GM10248 (cell line): ENCODE measurements around the gene CES3.
"Not testable (repeated sequence)": the region's sequence is repeated elsewhere in the genome, so short reads cannot be mapped to it uniquely, and the experiment has no call there.

Experiments used
- CTCF ChIA-PET: fragments of 300-600 bp; sonication (Branson Sonifier 250); formaldehyde crosslinking; extraction: SDS; loops from one replicate; lab custom pipeline; 2021; ENCODE audit warnings: antibody characterized with exemption; lab: Yijun Ruan, JAX
- POLR2A ChIA-PET: fragments of 350-650 bp; sonication (Branson Sonifier 250); formaldehyde crosslinking; extraction: SDS; loops from one replicate; lab custom pipeline; 2020; ENCODE audit warnings: antibody characterized with exemption; lab: Yijun Ruan, JAX
- DNase-seq: peaks from one replicate; pipeline ENCODE4 v3.0.0; 2012; ENCODE audit errors: extremely low spot score
- TF ChIP-seq, protein P1 (sequence below): IDR thresholded peaks from 2 replicates; pipeline ENCODE4 v1.5.1; 2012; ENCODE audit warnings: mild to moderate bottlenecking, low read depth; ENCODE audit errors: extremely low read depth, missing control alignments, control extremely low read depth

CES3 gene

DNA sequence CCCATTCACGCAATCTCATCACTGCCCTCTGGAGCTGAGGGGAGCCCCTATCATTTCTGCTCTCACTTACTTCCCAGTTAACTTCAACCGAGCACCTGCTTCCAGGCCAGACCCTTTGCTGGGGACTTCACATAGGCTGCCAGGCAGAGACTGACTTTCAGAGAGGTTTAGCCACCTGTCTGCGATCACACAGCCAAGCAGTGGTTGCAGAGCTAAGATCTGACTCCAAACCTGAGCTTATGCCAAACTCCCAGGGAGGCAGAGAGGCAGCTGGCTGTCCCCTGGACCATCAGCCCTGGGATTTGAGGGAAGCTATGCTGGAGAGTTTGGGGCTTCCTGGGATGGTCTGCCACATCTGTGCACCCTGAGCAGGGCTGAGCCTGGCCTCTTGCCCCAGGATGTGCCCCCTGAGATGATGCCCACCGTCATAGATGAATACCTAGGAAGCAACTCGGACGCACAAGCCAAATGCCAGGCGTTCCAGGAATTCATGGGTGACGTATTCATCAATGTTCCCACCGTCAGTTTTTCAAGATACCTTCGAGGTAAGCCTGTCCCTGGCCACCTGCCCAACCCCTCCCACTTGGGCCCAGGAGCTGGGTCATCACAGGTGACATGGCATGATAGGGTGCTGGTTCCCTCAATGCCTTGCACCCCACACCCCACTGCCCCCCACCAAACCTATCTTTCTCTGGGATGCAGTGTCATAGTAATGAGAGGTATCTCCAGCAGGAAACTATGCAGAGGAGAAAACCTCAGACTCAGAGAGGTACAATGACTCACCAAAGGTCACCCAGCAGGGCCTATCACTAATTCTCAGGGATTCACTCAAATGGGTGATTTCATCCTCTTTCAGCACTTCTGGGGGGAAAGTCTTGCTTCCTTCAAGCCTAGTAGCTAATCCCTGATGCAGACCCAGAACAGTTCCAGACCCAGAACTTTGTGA is 10.0 kb downstream of the CES3 start:
- TF ChIP-seq, protein P1, sequence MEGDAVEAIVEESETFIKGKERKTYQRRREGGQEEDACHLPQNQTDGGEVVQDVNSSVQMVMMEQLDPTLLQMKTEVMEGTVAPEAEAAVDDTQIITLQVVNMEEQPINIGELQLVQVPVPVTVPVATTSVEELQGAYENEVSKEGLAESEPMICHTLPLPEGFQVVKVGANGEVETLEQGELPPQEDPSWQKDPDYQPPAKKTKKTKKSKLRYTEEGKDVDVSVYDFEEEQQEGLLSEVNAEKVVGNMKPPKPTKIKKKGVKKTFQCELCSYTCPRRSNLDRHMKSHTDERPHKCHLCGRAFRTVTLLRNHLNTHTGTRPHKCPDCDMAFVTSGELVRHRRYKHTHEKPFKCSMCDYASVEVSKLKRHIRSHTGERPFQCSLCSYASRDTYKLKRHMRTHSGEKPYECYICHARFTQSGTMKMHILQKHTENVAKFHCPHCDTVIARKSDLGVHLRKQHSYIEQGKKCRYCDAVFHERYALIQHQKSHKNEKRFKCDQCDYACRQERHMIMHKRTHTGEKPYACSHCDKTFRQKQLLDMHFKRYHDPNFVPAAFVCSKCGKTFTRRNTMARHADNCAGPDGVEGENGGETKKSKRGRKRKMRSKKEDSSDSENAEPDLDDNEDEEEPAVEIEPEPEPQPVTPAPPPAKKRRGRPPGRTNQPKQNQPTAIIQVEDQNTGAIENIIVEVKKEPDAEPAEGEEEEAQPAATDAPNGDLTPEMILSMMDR, result no peak
- DNase-seq, result no peak
- CTCF ChIA-PET, result interaction anchor here (1.0 to 2.3 kb wide), 5 partner anchors 11 to 289 kb away, joined by 3 to 15 read pairs (median 4); partner anchors contain the start of gene CES3
- POLR2A ChIA-PET, result no interaction called here

DNA sequence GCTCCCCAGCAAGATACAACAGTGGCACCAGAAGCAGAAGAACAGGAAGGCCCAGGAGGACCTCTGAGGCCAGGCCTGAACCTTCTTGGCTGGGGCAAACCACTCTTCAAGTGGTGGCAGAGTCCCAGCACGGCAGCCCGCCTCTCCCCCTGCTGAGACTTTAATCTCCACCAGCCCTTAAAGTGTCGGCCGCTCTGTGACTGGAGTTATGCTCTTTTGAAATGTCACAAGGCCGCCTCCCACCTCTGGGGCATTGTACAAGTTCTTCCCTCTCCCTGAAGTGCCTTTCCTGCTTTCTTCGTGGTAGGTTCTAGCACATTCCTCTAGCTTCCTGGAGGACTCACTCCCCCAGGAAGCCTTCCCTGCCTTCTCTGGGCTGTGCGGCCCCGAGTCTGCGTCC is 11.9 kb downstream of the CES3 start:
- TF ChIP-seq, protein P1, result no peak
- ChIA-PET CTCF (interaction anchor here (0.9 to 5.1 kb wide), 6 partner anchors 9 to 212 kb away, joined by 3 to 48 read pairs (median 6); no protein-coding TSS in a partner anchor), POLR2A (no interaction called here)
- no peak for DNase-seq

DNA sequence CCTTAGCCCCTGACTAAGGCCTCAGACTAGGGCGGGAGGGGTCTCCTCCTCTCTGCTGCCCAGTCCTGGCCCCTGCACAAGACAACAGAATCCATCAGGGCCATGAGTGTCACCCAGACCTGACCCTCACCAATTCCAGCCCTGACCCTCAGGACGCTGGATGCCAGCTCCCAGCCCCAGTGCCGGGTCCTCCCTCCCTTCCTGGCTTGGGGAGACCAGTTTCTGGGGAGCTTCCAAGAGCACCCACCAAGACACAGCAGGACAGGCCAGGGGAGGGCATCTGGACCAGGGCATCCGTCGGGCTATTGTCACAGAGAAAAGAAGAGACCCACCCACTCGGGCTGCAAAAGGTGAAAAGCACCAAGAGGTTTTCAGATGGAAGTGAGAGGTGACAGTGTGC is 12.7 kb downstream of the CES3 start:
- CTCF ChIA-PET, result interaction anchor here (0.9 to 5.1 kb wide), 8 partner anchors 9 to 211 kb away, joined by 3 to 48 read pairs (median 6); partner anchors contain the start of gene CES3
- TF ChIP-seq, protein P1, result no peak
- no peak for DNase-seq
- POLR2A ChIA-PET, result no interaction called here

DNA sequence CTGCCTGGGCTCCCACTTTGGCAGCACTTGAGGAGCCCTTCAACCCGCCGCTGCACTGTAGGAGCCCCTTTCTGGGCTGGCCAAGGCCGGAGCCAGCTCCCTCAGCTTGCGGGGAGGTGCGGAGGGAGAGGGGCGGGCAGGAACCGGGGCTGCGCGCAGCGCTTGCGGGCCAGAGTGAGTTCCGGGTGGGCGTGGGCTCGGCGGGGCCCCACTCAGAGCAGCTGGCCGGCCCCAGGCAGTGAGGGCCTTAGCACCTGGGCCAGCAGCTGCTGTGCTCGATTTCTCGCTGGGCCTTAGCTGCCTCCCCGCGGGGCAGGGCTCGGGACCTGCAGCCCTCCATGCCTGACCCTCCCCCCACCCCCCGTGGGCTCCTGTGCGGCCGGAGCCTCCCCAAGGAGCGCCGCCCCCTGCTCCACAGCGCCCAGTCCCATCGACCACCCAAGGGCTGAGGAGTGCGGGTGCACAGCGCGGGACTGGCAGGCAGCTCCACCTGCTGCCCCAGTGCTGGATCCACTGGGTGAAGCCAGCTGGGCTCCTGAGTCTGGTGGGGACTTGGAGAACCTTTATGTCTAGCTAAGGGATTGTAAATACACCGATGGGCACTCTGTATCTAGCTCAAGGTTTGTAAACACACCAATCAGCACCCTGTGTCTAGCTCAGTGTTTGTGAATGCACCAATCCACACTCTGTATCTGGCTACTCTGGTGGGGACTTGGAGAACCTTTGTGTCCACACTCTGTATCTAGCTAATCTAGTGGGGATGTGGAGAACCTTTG is 13.3 kb downstream of the CES3 start:
- POLR2A ChIA-PET, result not testable (repeated sequence)

DNA sequence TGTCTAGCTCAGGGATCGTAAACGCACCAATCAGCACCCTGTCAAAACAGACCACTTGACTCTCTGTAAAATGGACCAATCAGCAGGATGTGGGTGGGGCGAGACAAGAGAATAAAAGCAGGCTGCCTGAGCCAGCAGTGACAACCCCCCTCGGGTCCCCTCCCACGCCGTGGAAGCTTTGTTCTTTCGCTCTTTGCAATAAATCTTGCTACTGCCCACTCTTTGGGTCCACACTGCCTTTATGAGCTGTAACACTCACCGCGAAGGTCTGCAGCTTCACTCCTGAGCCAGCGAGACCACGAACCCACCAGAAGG is 13.8 kb downstream of the CES3 start:
- POLR2A ChIA-PET, DNase-seq: not testable (repeated sequence)
- CTCF ChIA-PET, result interaction anchor here (0.6 to 5.1 kb wide), 12 partner anchors 11 to 212 kb away, joined by 3 to 48 read pairs (median 4); partner anchors contain the start of genes B3GNT9 and NOL3

More for the DNA sequence above, 13.3 kb downstream of the CES3 start:
- not testable (repeated sequence) for DNase-seq
- CTCF ChIA-PET, result interaction anchor here (0.9 to 5.1 kb wide), 8 partner anchors 13 to 211 kb away, joined by 3 to 48 read pairs (median 4); partner anchors contain the start of gene CES3

DNA sequence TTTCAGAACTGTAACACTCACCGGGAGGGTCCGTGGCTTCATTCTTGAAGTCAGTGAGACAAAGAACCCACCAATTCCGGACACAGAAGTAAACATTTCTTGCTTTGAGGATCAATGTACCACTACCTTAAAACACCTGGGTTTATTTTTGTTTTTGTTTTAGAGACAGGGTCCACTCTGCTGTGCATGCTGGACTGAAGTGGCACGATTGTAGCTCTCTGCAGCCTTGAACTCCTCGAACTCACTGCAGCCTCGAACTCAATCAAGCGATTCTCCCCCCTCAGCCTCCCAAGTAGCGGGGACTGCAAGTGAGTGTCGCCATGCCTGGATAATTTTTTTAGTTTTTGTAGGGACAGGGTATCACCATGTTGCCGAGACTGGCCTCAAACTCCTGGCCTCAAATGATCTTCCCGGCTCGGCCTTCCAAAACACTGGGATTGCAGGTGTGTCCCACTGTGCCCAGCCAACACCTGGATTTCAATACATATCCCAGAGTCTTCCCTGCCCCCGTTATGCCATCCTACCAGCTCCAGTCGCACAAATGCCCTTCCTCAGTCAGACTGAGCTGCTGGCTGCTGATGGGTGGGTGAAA is 14.3 kb downstream of the CES3 start:
- DNase-seq, result no peak
- ChIA-PET CTCF (interaction anchor here (0.6 to 5.1 kb wide), 17 partner anchors 11 to 212 kb away, joined by 3 to 48 read pairs (median 3); partner anchors contain the start of genes B3GNT9, CES3 and NOL3), POLR2A (no interaction called here)
- TF ChIP-seq, protein P1, result no peak

DNA sequence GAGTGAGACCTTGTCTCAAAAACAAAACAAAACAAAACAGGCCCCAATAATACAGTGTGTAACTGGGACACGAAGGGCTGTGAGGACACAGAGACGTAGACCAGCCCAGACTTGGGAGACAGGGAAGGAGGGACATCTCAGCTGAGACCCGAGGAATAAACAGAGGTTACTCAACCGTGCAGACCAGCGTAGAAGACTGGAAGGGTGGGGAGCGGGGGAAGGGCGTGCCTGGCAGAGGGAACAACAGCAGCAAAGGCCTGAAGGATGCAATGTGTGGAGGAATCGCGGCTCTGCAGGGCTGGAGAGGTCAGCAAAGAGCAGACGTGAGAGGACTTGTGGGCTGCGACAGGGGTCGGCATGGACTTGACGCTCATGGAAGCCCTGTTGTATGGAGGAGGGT is 15.7 kb downstream of the CES3 start:
- CTCF ChIA-PET, result interaction anchor here (0.6 to 5.1 kb wide), 18 partner anchors 9 to 211 kb away, joined by 3 to 48 read pairs (median 4); partner anchors contain the start of genes CES3, FBXL8, MATCAP1 and TRADD
- POLR2A ChIA-PET, result no interaction called here
- no peak for DNase-seq
- TF ChIP-seq, protein P1, result no peak
